H1 (cell line): ENCODE data around the gene SRRM2. TPM values are rescaled to one million over a fixed set of nuclear protein-coding genes. Genes with fewer than 3 reads are reported as not detected.

Experiments
- CTCF ChIA-PET: fragments of 300-600 bp; sonication (Branson Sonifier 250); formaldehyde crosslinking; loops from one replicate; lab custom pipeline; 2021; ENCODE audit not compliant: partially characterized antibody; lab: Charles Lee
- POLR2A ChIA-PET: fragments of 300-600 bp; sonication (Branson Sonifier 250); formaldehyde crosslinking; loops from one replicate; lab custom pipeline; 2021; ENCODE audit warnings: inconsistent platforms; ENCODE audit not compliant: partially characterized antibody; lab: Charles Lee
- DNase-seq, 2 experiments: peaks; one replicate each; pipeline versions ENCODE4 v3.0.0 to v3.0.0-alpha.2; 2010 to 2022; ENCODE audit warnings: low spot score in 2 of 2, low read depth in 1 of 2, mixed read lengths in 1 of 2
- FAIRE-seq: peaks from 2 replicates; lab custom pipeline; 2011; peaks lifted over from hg19 to GRCh38; lab: Jason Lieb, UNC
- H2AFZ ChIP-seq: 2 replicates; pipeline ENCODE4 v1.8.1; 2012; ENCODE audit warnings: low read length, inconsistent platforms
- H2AK5ac ChIP-seq: 2 replicates; pipeline ENCODE4 v1.6.1; 2013; ENCODE audit warnings: low read depth, low read length
- H2BK120ac ChIP-seq: replicated peaks from 2 replicates; pipeline ENCODE3; 2013; ENCODE audit warnings: low read depth, low read length, inconsistent platforms
- H2BK12ac ChIP-seq: 2 replicates; pipeline ENCODE4 v1.6.1; 2013; ENCODE audit warnings: low read depth, low read length
- H2BK15ac ChIP-seq: 2 replicates; pipeline ENCODE4 v1.6.1; 2013; ENCODE audit warnings: low read length
- H2BK20ac ChIP-seq: 2 replicates; pipeline ENCODE4 v1.6.1; 2013; ENCODE audit warnings: low read length
- H2BK5ac ChIP-seq: 2 replicates; pipeline ENCODE4 v1.6.1; 2013; ENCODE audit warnings: low read depth, low read length
- H3K14ac ChIP-seq: 2 replicates; pipeline ENCODE4 v1.6.1; 2013; ENCODE audit warnings: inconsistent platforms; ENCODE audit not compliant: insufficient read length
- H3K18ac ChIP-seq: 2 replicates; pipeline ENCODE4 v1.6.1; 2013; ENCODE audit warnings: low read length; ENCODE audit errors: extremely low read depth
- H3K23ac ChIP-seq: 2 replicates; pipeline ENCODE4 v1.6.1; 2013; ENCODE audit warnings: inconsistent platforms; ENCODE audit not compliant: insufficient read length
- H3K23me2 ChIP-seq: 2 replicates; pipeline ENCODE4 v1.6.1; 2013; ENCODE audit warnings: low read depth, low read length
- H3K27ac ChIP-seq: 2 replicates; pipeline ENCODE4 v1.6.1; 2011; ENCODE audit warnings: low read depth, low read length, inconsistent platforms
- H3K27me3 ChIP-seq, 4 experiments: replicated peaks in 1 of 4; 1 replicate in 1 of 4; 2 replicates in 3 of 4; pipeline versions ENCODE4 v1.6.1 to v1.8.1; 2011 to 2013; ENCODE audit warnings: low read length in 3 of 4, mild to moderate bottlenecking in 3 of 4, inconsistent platforms in 2 of 4, mixed read lengths in 2 of 4, moderate library complexity in 1 of 4; ENCODE audit not compliant: control insufficient read depth in 3 of 4, insufficient read depth in 3 of 4; ENCODE audit errors: extremely low read depth in 1 of 4
- H3K36me3 ChIP-seq, 4 experiments: 2 replicates each; pipeline versions ENCODE4 v1.6.1 to v1.8.1; 2011 to 2013; ENCODE audit warnings: mild to moderate bottlenecking in 4 of 4, low read length in 3 of 4, moderate library complexity in 2 of 4, control low read depth in 1 of 4, inconsistent platforms in 1 of 4; ENCODE audit not compliant: insufficient read depth in 4 of 4, control insufficient read depth in 2 of 4
- H3K4ac ChIP-seq: replicated peaks from 2 replicates; pipeline ENCODE3; 2013; ENCODE audit warnings: low read length, low read depth, mixed read lengths, inconsistent platforms; ENCODE audit not compliant: insufficient read length
- H3K4me1 ChIP-seq, 4 experiments: replicated peaks in 1 of 4; 1 replicate in 1 of 4; 2 replicates in 3 of 4; pipeline versions ENCODE4 v1.6.1 to v1.8.1; 2011 to 2013; ENCODE audit warnings: low read length in 3 of 4, inconsistent platforms in 2 of 4, mixed read lengths in 1 of 4; ENCODE audit not compliant: insufficient read depth in 4 of 4, control insufficient read depth in 3 of 4
- H3K4me2 ChIP-seq, 2 experiments: 2 replicates each; pipeline versions ENCODE4 v1.6.1 to v1.8.1; 2011 to 2013; ENCODE audit warnings: low read depth in 2 of 2, low read length in 2 of 2, control low read depth in 1 of 2, inconsistent platforms in 1 of 2, mild to moderate bottlenecking in 1 of 2; ENCODE audit not compliant: insufficient read depth in 1 of 2
- H3K4me3 ChIP-seq, 4 experiments: fragments of 200-600, 300-600 bp in 1 of 4; sonication (generic), shearing (Covaris generic), sonication (Bioruptor Twin) in 1 of 4; 2 replicates each; pipeline versions ENCODE4 v1.5.1 to v1.8.1; 2011 to 2016; ENCODE audit warnings: low read length in 4 of 4, low read depth in 3 of 4, control low read depth in 2 of 4, inconsistent platforms in 2 of 4, mild to moderate bottlenecking in 2 of 4, mixed read lengths in 1 of 4, moderate library complexity in 1 of 4; ENCODE audit not compliant: insufficient read depth in 2 of 4; ENCODE audit errors: extremely low read depth in 1 of 4
- H3K56ac ChIP-seq: replicated peaks from 2 replicates; pipeline ENCODE3; 2013; ENCODE audit warnings: low read depth, mild to moderate bottlenecking, mixed read lengths, low read length, inconsistent platforms; ENCODE audit not compliant: insufficient read length
- H3K79me1 ChIP-seq: 2 replicates; pipeline ENCODE4 v1.6.1; 2013; ENCODE audit warnings: low read depth, low read length, control low read depth
- H3K79me2 ChIP-seq, 2 experiments: 2 replicates each; pipeline versions ENCODE4 v1.6.1 to v1.8.1; 2012 to 2013; ENCODE audit warnings: low read length in 2 of 2, mild to moderate bottlenecking in 2 of 2, inconsistent platforms in 1 of 2; ENCODE audit not compliant: insufficient read depth in 2 of 2, control insufficient read depth in 1 of 2
- H3K9ac ChIP-seq, 4 experiments: replicated peaks in 1 of 4; 1 replicate in 1 of 4; 2 replicates in 3 of 4; pipeline versions ENCODE4 v1.6.1 to v1.8.1; 2011 to 2013; ENCODE audit warnings: low read depth in 3 of 4, low read length in 3 of 4, control low read depth in 2 of 4, mild to moderate bottlenecking in 2 of 4, moderate library complexity in 2 of 4, inconsistent platforms in 1 of 4; ENCODE audit errors: extremely low read depth in 1 of 4
- H3K9me3 ChIP-seq, 2 experiments: 2 replicates each; pipeline versions ENCODE4 v1.6.1 to v1.8.1; 2012 to 2013; ENCODE audit warnings: mild to moderate bottlenecking in 2 of 2, moderate library complexity in 2 of 2, control low read depth in 1 of 2, inconsistent platforms in 1 of 2, low read depth in 1 of 2, low read length in 1 of 2, mixed read lengths in 1 of 2; ENCODE audit not compliant: insufficient read depth in 2 of 2
- H4K20me1 ChIP-seq, 2 experiments: replicated peaks in 1 of 2; 2 replicates each; pipeline versions ENCODE3 to v1.8.1; 2011 to 2013; ENCODE audit warnings: inconsistent platforms in 2 of 2, low read length in 2 of 2, mild to moderate bottlenecking in 1 of 2; ENCODE audit not compliant: insufficient read depth in 2 of 2, control insufficient read depth in 1 of 2
- H4K5ac ChIP-seq: 2 replicates; pipeline ENCODE4 v1.6.1; 2013; ENCODE audit warnings: low read length, low read depth, mixed read lengths, inconsistent platforms; ENCODE audit not compliant: insufficient read length
- H4K8ac ChIP-seq: 2 replicates; pipeline ENCODE4 v1.8.0; 2013; ENCODE audit warnings: mild to moderate bottlenecking, moderate library complexity, low read length, inconsistent platforms; ENCODE audit not compliant: insufficient read depth; ENCODE audit errors: extremely low read depth
- H4K91ac ChIP-seq: replicated peaks from 2 replicates; pipeline ENCODE3; 2013; ENCODE audit warnings: low read length, mixed read lengths, inconsistent platforms; ENCODE audit not compliant: insufficient read length
- GTF2F1 ChIP-seq: IDR thresholded peaks from 2 replicates; pipeline ENCODE4 v1.6.1; 2012; ENCODE audit warnings: low read depth, low read length, improper control_type of control experiment, borderline replicate concordance
- SP4 ChIP-seq: IDR thresholded peaks from 2 replicates; pipeline ENCODE4 v1.6.1; 2012; ENCODE audit warnings: low read length, inconsistent platforms
- TEAD4 ChIP-seq: IDR thresholded peaks from 2 replicates; pipeline ENCODE4 v1.6.1; 2012; ENCODE audit warnings: low read depth, low read length, inconsistent platforms, mixed read lengths
- WGBS, 2 experiments: shearing (Covaris generic) in 1 of 2; methylation state at CpG; one replicate each; pipeline versions ENCODE4 v1.1.6 to v1.1.7; 2013 to 2015; ENCODE audit warnings: low lambda C conversion rate in 2 of 2, mixed read lengths in 2 of 2, inconsistent platforms in 1 of 2, low coverage in 1 of 2, missing lambda C conversion rate in 1 of 2; ENCODE audit not compliant: insufficient replicate concordance in 2 of 2, insufficient coverage in 1 of 2, insufficient read length in 1 of 2; ENCODE audit errors: extremely low coverage in 1 of 2, missing lambda C conversion rate in 1 of 2; 5-methylcytosine and 5-hydroxymethylcytosine counted together
- polyA plus RNA-seq, 7 experiments: library from polyadenylated mRNA; depleted of rRNA in 3 of 7; stranded (reverse) in 5 of 7; unstranded in 2 of 7; fragments of >200 nt in 5 of 7; fragments of 200-250 nt in 2 of 7; gene quantifications; 1 replicate in 5 of 7; 2 replicates in 1 of 7; 4 replicates in 1 of 7; pipeline versions ENCODE4 v1.2.1 to v1.2.3, GENCODE V29; 2011 to 2013; ENCODE audit warnings: missing spikeins in 2 of 7, mixed read lengths in 2 of 7
- total RNA-seq: library from RNA; stranded (reverse); fragmentation: NEBNext Ultra II Directional; extraction: Animal tissue kit (Norgen Biotek cat#: 25700); gene quantifications from 2 replicates; pipeline ENCODE4 v1.2.1, GENCODE V29; 2021

SRRM2 gene
- total and polyA plus RNA-seq, 2 of the 8 experiments (the other 6 are each of a cell fraction or from before 2014, with no cell fraction given) = 300 to 579 TPM

DNA sequence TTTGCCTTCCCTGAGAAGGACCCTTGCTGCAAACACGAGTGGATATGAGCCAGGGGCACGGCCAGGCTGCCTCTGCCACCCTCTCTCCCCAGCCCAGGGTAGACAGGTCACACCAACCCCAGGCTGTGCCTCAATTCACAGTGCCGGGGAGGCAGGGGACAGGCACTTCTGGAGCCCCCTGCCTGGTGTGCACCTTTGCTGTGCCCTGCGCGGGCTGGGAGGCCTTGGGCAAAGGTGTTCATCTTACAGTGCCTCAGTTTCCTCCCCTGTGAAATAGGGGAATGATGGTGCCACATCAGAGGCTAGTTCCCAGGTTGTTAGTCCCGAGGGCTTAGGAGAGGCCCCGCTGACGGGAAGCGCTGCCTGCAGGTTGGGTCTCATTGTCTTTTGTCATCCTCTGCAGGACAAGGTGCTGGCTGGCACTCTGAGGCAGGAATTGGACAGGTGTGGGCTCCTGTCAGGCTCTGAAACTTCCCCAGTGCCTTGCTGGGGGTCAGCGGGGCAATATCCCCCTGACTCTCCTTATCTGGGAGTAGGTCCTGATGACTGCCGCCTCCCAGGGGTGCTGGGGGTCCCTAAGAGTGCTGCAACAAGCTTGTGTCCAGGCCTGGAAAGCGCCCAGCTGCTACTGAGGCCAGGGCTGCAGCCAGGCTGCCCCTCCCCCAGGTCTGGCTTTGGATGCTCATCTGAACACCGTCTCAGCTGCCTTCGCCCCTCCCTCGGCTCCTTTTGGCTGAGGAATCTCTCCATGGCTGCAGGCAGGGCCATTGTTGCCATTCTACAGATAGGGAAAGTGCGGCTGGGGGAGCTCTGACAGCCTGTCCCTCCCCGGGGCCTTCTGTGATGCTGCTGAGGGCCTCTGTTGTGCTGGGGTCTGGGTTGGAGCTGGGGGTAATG, 67.7 kb downstream of the SRRM2 start:
- Histone ChIP-seq H3K9me3 (no peaks in the 10 kb centered on the region), H3K79me1 (no peaks in the 10 kb centered on the region), H2BK120ac (no peak overlapping the region), H3K4me3 (no peak overlapping the region), H4K20me1 (no peaks in the 10 kb centered on the region), H3K18ac (peak overlapping the region; percentile 7; the same call in 1 of the 2 replicates), H3K36me3 (no peaks in the 10 kb centered on the region), H2BK20ac (no peak overlapping the region), H4K5ac (no peak overlapping the region), H2AK5ac (peak overlapping the region; percentile 53; the same call in 1 of the 2 replicates), H4K91ac (no peak overlapping the region), H3K56ac (no peak overlapping the region), H3K4ac (no peak overlapping the region), H3K14ac (no peak overlapping the region), H3K4me2 (no peak overlapping the region), H3K27me3 (no peaks in the 10 kb centered on the region), H2BK12ac (no peak overlapping the region), H3K23me2 (no peaks in the 10 kb centered on the region), H2BK5ac (no peak overlapping the region), H3K79me2 (no peaks in the 10 kb centered on the region), H3K4me1 (peaks cover 0 to 4% (median 0%) of the 10 kb centered on the region in 4 experiments; a peak in 1 of 7 replicates), H3K23ac (no peak overlapping the region), H2BK15ac (0 out of 2 replicates have a peak overlapping the region, but pooled peaks have one; percentile 81), H3K27ac (no peak overlapping the region), H4K8ac (no peak overlapping the region), H2AFZ (no peak overlapping the region), H3K9ac (no peak overlapping the region)
- no peak for FAIRE-seq
- ChIA-PET POLR2A (interaction anchor here (1.4 kb wide), 1 partner anchor 42 kb away, joined by 5 read pairs; no protein-coding TSS in a partner anchor), CTCF (interaction anchor here (1.0 to 1.3 kb wide), 2 partner anchors 20 to 41 kb away, joined by 3 read pairs; no protein-coding TSS in a partner anchor)
- no peak for TF ChIP-seq SP4
- TF ChIP-seq GTF2F1 = no peak
- no peak for TF ChIP-seq TEAD4
- 85% methylated on average over 16 of the region's 17 CpGs; no CpG with 5 or more reads in 1 of the 2 experiments for WGBS, 2 experiments
- DNase-seq = no peak
